Ishikawa (cell line): Measurements from ENCODE around the gene PIP5K1C.

Experiments used
- EGR1 ChIP-seq: IDR thresholded peaks from 2 replicates; pipeline ENCODE4 v1.6.1; 2012
- EP300 ChIP-seq: IDR thresholded peaks from 2 replicates; pipeline ENCODE4 v1.6.1; 2012; ENCODE audit warnings: borderline replicate concordance
- FOXM1 ChIP-seq: IDR thresholded peaks from 2 replicates; pipeline ENCODE4 v1.6.1; 2012; ENCODE audit warnings: low read depth, borderline replicate concordance
- YY1 ChIP-seq: IDR thresholded peaks from 2 replicates; pipeline ENCODE4 v1.6.1; 2012; ENCODE audit warnings: low read depth
- ZBTB7A ChIP-seq: IDR thresholded peaks from 2 replicates; pipeline ENCODE4 v1.6.1; 2012; ENCODE audit warnings: low read depth

DNA sequence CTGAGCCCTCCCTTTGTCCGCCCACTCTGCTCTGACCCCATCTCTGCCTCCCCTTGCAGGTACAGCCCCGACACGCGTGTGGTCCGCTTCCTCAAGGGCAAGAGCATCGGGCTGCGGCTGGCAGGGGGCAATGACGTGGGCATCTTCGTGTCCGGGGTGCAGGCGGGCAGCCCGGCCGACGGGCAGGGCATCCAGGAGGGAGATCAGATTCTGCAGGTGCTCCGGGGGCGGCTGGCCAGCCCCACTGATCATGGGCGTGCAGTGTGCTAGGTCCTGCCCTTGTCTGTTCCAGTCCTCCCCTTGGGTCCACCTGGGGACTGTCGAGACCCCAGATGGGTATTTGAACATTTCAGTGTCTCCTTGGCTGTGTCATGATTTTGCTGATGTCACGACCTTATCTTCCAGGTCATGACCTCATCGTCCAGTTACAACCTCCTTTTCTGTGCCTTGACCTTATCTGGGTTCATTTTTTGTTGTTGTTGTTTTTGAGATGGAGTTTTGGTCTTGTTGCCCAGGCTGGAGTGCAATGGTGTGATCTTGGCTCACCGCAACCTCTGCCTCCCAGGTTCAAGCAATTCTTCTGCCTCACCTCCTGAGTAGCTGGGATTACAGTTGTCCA is 35.9 kb upstream of the PIP5K1C start:
- TF ChIP-seq EP300: no peak
- TF ChIP-seq ZBTB7A: no peak
- no peak for TF ChIP-seq FOXM1
- TF ChIP-seq EGR1: no peak
- TF ChIP-seq YY1: no peak
